ENCODE data around the gene LRP8. TPM values are rescaled to one million over a fixed set of nuclear protein-coding genes. Genes with fewer than 3 reads are reported as not detected.

Gene LRP8
- total and polyA plus RNA-seq, 2 experiments from 2014 or later: 27.8 to 71.1 TPM

GRCh38 chr1:53320646-53321045 is 7.2 kb downstream of the LRP8 start (continued):
- TF ChIP-seq REST (IDR thresholded peaks at IDR 0.05; ENCODE audit: unreplicated experiment): no peak
- TF ChIP-seq POLR2AphosphoS5 (IDR thresholded peaks at IDR 0.05; ENCODE audit: low read depth): no peak
- TF ChIP-seq EZH2 (IDR thresholded peaks at IDR 0.05; ENCODE audit: low read depth, unreplicated experiment): no peak
- no peak for TF ChIP-seq JUNB (IDR thresholded peaks at IDR 0.05; ENCODE audit: unreplicated experiment)
- no peak for TF ChIP-seq ZNF331 (CRISPR knock-in tag; IDR thresholded peaks at IDR 0.05; ENCODE audit: low read depth)

- peaks cover 96% of the 10 kb centered on the region for H3K79me2 ChIP-seq (replicated peaks; ENCODE audit: insufficient read depth)
- H3K27ac Mint-ChIP-seq: no peak overlapping the region
These were observed 8.4 kb downstream of the LRP8 start for GRCh38 chr1:53319296-53320101.

More at GRCh38 chr1:53319296-53320101, 8.4 kb downstream of the LRP8 start:
- H3K4me1 Mint-ChIP-seq: peaks cover 70% of the 10 kb centered on the region
- H3K4me2 ChIP-seq: no peak overlapping the region
- no peaks in the 10 kb centered on the region for H3K27me3 ChIP-seq (ENCODE audit: insufficient read depth)
- no peaks in the 10 kb centered on the region for H3K9me2 ChIP-seq (ENCODE audit: insufficient read depth)
- H2AFZ ChIP-seq: no peak overlapping the region
- H3K36me3 Mint-ChIP-seq (ENCODE audit: low read depth): peaks cover 89% of the 10 kb centered on the region
- DNase-seq (ENCODE audit: low spot score) (no peak), ATAC-seq (no peak)
- H3K27me3 Mint-ChIP-seq (ENCODE audit: insufficient read depth, low read depth, poor library complexity): peaks cover 19% of the 10 kb centered on the region
- no peak overlapping the region for H3K27ac ChIP-seq (ENCODE audit: low read depth)
- TF ChIP-seq ETS1 (IDR thresholded peaks at IDR 0.05): no peak
- TF ChIP-seq ZNF331 (CRISPR knock-in tag; IDR thresholded peaks at IDR 0.05; ENCODE audit: low read depth): no peak
- TF ChIP-seq ZNF462 (CRISPR knock-in tag; IDR thresholded peaks at IDR 0.05): no peak
- no peak for TF ChIP-seq CTCF (conservative IDR thresholded peaks at IDR 0.05; ENCODE audit: low read depth in 2 of 2)
- TF ChIP-seq ZNF114 (CRISPR knock-in tag; IDR thresholded peaks at IDR 0.05): no peak
- TF ChIP-seq NANOG (IDR thresholded peaks at IDR 0.05; ENCODE audit: borderline replicate concordance): no peak
- no peak for TF ChIP-seq EZH2 (IDR thresholded peaks at IDR 0.05; ENCODE audit: low read depth, unreplicated experiment)
- no peak for TF ChIP-seq CREB1 (CRISPR knock-in tag; IDR thresholded peaks at IDR 0.05; ENCODE audit: low read depth)
- TF ChIP-seq EZH2phosphoT487 (IDR thresholded peaks at IDR 0.05; ENCODE audit: unreplicated experiment): no peak
- no peak overlapping the region for H3K4me3 ChIP-seq
- H3K4me3 Mint-ChIP-seq: no peak overlapping the region
- H4K20me1 ChIP-seq (replicated peaks; ENCODE audit: insufficient read depth): peaks cover 48% of the 10 kb centered on the region
- peaks cover 10% of the 10 kb centered on the region for H3K36me3 ChIP-seq (ENCODE audit: insufficient read depth)
- no peaks in the 10 kb centered on the region for H3K4me1 ChIP-seq (ENCODE audit: insufficient read depth)
- no peaks in the 10 kb centered on the region for H3K9me3 Mint-ChIP-seq
- H3F3A ChIP-seq (replicated peaks; ENCODE audit: low read depth): peaks cover 2% of the 10 kb centered on the region; the same call in 1 of the 2 replicates
